Skeletal muscle cell (primary cell): ENCODE measurements around the gene HERC6.
"Not testable (repeated sequence)": the region's sequence is repeated elsewhere in the genome, so short reads cannot be mapped to it uniquely, and the experiment has no call there.

Source experiments
- DNase-seq: peaks from one replicate; pipeline ENCODE4 v3.0.0-alpha.2; 2010; ENCODE audit warnings: low read depth
- H3K4me3 ChIP-seq: 2 replicates; pipeline ENCODE4 v1.5.1; 2011; ENCODE audit warnings: low read depth, mild to moderate bottlenecking, control low read depth, low read length, moderate library complexity

HERC6 gene

DNA sequence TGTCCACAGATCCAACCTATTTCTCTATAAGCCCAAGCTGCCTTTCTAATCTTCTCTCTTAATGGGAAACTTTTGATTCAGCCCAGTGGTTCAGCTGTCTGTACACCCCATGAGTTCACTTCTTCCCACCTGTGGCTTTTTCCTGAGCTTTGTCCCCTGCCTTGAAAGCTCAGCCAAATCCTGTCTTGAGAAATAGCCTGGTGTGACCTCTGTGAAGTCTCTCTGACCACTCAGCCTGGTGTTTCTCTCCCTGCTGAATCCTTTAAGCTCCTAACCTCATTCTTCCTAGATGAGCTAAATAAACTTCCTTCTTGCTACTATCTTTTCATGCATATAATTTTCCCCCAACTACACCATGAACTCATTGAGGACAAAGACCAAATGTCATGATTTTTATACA lies 63.0 kb downstream of the HERC6 start:
- no peak for DNase-seq

DNA sequence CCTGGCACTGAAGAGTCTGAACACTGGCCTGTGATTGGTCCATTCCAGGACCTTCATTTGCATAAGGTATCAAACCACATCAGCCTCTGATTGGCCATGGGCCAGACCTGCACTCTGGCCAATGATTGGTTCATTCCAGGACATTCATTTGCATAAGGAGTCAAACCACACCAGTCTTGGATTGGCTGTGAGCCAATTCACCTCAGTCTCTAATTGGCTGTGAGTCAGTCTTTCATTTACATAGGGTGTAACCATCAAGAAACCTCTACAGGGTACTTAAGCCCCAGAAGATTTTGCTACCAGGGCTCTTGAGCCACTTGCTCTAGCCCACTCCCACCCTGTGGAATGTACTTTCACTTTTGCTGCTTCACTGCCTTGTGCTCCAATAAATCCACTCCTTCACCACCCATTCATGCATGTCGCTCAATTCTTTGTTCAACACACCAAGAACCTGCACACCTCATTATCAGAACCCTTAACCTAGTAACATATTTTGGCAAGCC lies 64.1 kb downstream of the HERC6 start:
- no peak overlapping the region for H3K4me3 ChIP-seq
- DNase-seq, result no peak

More for the DNA sequence above, 63.0 kb downstream of the HERC6 start:
- no peak overlapping the region for H3K4me3 ChIP-seq

DNA sequence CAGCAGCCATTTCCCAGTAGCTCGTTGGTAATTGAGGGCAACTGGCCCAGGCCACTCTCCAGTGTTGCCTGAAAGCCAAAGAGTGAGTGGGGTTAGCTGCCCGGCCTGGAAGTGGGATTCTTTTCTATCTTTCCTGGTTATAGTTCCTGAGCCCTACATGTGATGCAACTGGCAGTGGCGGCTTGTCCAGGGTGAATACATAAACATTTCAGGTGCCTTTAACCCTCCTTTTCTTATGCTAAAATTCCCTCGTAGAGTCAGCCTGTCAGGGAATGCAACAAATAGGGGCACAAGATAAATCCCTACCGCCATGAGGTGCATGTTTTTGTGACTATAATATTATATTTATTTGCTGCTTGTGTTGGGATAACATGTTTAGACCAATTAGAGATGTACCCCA lies 64.8 kb downstream of the HERC6 start:
- H3K4me3 ChIP-seq, result no peak overlapping the region
- DNase-seq, result no peak

DNA sequence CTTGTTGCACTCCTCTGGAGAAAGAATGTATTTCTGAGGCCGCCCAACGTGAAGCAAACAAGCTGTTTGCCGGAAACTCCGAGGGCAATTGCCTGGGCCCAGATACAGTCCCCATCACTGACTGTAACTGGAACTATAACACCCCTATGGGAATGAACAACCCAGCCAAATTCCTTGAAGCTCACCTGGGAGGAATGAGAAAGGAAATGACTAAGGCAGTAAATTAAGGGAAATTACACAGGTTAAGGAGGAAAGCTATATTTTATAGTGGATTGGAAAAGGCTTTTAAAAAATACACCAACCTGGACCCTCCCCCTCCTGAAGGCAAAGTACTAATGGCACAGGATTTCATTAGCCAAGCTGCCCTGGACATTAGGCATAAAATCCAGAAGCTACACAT lies 66.6 kb downstream of the HERC6 start:
- no peak for DNase-seq
- no peak overlapping the region for H3K4me3 ChIP-seq

DNA sequence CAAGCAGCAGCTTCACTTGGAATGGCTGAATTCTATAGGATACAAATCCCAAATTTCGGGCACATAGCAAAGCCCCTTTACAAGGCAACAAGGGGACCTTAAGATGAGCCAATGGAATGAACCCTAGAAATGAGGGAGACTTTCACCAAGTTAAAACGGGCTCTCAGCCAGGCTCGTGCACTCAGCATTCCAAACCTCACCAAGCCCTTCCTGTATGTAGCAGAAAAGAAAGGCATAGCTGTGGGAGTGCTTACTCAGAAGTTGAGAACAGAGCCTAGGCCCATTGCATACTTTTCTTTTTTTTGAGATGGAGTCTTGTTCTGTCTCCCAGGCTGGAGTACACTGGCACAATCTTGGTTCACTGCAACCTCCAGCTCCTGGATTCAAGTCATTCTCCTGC lies 67.5 kb downstream of the HERC6 start:
- no peak overlapping the region for H3K4me3 ChIP-seq
- DNase-seq, result no peak

DNA sequence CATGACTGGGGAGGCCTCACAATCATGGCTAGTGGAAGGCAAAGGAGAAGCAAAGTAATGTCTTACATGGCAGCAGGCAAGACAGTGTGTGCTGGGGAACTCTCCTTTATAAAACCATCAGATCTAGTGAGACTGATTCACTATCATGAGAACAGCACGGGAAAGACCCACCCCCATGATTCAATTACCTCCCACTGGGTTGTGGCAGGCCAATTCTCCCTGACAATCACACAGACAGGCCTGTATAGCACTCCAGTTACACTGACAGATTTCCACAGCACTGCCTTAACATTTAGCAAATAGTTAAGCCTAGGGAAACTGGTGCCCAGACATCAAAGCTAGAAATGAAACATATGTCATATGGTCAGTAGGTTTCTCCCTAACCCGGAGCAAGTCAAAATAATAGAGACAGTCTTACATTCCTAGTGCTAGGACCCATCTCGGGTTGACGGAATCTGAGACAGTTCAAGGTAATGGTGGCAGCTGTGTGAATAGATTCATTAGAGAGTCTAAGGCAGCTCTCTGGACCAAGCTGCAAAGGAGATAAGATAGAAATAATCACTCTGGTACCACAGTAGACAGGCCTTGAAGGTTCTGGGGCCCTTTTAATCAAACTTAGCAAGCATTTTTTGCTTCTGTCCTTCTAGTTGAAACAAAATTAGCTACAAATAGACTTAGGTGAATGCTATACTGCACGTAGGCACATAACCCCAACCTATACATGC lies 68.9 kb downstream of the HERC6 start:
- H3K4me3 ChIP-seq, result no peak overlapping the region
- no peak for DNase-seq

DNA sequence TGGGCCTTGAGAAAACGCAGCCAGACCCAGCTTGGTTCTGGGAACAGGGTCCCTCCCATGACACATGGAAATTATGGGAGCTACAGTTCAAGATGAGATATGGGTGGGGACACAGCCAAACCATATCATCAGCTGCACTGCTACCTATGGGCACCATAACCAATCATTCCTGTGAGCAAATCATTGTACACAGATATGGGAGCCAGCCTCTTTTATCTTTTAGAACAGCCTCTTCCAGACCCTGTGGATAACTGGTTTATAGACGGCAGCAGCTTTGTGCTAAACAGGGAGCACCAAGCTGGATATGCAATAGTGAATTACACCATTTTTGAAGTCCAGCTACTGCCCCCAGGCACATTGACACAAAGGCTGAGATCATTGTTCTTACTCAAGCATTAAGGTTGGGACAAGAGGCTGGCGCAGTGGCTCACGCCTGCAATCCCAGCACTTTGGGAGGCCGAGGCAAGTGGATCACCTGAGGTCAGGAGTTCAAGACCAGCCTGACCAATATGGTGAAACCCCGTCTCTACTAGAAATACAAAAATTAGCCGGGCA lies 69.6 kb downstream of the HERC6 start:
- not testable (repeated sequence) for H3K4me3 ChIP-seq, DNase-seq

DNA sequence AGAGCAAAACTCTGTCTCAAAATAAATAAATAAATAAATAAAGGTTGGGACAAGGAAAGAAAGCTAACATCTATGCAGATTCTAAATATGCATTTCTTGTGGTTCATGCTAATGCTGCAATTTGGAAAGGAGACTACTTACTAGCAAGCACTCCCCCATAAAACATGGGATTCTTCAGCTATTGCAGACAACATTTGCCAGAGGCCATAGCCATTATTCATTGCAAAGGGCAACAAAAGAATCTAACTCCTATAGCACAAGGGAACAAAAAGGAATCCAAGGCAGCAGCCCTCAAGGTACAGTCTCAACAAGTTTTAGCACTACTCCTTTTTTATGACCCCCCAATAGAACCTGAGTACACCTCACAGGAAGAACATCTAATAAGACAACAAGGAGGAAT lies 70.2 kb downstream of the HERC6 start:
- DNase-seq, result no peak
- no peak overlapping the region for H3K4me3 ChIP-seq

DNA sequence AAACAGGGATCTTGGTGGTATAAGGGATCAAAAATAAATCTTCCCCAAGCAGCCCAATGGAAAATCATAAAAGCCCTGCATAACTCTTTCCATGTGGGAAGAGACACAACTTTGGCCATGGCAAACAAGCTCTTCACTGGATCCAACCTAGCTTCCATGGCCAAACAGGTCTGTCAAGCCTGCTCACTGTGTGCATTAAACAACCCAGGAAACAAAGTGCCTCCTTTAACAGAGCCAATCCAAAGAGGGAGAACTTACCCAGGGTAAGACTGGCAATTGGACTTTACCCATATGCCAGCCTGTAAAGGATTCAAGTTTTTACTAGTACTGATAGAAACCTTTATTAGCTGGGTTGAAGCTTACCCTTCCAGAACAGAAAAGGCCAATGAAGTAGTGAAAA lies 70.6 kb downstream of the HERC6 start:
- no peak for DNase-seq

DNA sequence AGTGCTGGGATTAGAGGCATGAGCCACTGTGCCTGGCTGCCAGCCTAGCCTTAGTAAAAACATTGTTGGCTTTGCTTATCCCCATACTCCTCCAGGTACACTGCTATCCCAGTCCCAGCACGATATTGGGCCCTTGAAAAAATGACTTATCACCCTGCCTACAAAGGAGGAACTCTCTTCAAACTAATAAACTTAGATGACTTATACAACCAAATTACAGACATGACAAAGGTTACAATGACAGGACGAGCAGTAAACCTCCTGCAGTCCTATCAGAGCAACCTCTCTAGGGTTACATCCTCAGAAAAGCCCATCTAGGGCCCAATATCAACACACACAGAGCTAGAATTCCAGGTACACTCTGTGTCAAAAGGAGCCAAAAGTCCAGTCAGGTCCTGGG lies 72.6 kb downstream of the HERC6 start:
- DNase-seq, result no peak
- H3K4me3 ChIP-seq, result no peak overlapping the region

More for the DNA sequence above, 70.6 kb downstream of the HERC6 start:
- no peak overlapping the region for H3K4me3 ChIP-seq

DNA sequence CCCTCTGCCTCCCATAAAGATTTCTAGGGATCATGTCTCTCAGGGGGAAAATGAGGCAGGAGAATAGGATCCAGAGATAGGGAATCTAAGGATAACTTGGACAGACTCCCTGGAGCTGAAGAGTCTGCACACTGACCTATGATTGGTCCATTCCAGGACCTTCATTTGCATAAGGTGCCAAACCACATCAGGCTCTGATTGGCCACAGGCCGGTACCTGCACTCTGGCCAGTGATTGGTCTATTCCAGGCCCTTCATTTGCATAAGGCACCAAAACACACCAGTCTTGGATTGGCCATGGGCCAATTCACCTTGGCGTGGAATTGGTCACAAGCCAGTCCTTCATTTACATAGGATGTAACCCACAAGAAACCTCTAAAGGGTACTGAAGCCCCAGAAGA lies 74.3 kb downstream of the HERC6 start:
- H3K4me3 ChIP-seq, result no peak overlapping the region
- DNase-seq, result no peak

DNA sequence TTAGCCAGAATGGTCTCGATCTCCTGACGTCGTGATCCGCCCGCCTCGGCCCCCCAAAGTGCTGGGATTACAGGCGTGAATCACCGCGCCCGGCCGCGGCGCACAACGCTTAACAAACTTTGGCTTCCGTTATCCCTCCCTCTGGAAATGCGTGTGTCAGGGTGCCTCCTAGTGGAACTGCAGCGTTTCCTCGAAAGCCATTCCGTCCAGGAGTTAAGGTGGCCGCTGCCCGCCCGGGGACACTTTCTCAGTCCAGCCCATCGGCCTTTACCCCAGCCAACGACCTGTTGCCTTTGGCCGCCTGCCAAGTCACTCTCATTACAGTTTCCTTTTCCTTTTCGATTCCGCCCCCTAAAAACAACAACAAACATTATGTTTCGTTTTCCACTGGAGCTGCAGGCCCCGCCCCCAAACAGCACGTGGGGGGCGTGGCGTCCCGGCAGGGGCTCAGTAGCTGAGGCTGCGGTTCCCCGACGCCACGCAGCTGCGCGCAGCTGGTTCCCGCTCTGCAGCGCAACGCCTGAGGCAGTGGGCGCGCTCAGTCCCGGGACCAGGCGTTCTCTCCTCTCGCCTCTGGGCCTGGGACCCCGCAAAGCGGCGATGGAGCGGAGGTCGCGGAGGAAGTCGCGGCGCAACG lies 78.1 kb downstream of the HERC6 start, which contains the start of gene HERC5:
HERC5 (plus strand) TSS at position 450 of the 637 bp plus-strand sequence; CDS start at position 601, 151 bp downstream.
- peak within 1 kb of the TSS; percentile 55 for H3K4me3 ChIP-seq
- peak; percentile 56 for DNase-seq

DNA sequence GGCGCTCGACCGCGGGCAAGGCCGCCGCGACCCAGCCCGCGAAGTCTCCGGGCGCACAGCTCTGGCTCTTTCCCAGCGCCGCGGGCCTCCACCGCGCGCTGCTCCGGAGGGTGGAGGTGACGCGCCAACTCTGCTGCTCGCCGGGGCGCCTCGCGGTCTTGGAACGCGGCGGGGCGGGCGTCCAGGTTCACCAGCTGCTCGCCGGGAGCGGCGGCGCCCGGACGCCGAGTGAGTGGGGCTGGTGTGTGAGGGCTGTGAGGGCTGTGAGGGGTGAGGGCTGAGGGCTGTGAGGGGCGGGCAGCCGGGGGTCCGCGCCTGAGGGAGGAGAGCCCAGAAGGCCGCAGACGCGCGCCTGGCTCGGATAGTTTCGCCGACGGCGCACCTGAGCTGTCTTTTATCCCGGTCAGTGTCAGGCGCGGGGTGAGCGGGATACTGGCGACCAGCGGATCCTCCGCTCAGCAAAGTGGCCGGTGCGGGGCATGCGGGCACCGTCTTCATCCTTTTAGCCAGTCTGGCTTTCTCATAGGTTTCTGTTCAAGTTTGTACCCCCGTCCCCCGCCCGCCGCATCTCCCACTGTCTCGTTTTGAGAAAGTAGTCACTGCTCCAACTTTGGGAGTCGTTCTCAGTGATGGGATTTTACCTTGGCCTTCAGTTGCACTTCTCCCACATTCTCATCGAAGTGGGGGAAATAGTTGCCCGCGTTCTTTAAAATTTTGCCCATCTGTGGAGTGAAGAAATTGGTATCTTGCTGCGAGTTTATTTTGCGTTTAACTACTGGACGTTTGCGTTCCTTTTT lies 78.9 kb downstream of the HERC6 start:
- H3K4me3 ChIP-seq, result peak overlapping the region; percentile 55
- DNase-seq, result no peak

DNA sequence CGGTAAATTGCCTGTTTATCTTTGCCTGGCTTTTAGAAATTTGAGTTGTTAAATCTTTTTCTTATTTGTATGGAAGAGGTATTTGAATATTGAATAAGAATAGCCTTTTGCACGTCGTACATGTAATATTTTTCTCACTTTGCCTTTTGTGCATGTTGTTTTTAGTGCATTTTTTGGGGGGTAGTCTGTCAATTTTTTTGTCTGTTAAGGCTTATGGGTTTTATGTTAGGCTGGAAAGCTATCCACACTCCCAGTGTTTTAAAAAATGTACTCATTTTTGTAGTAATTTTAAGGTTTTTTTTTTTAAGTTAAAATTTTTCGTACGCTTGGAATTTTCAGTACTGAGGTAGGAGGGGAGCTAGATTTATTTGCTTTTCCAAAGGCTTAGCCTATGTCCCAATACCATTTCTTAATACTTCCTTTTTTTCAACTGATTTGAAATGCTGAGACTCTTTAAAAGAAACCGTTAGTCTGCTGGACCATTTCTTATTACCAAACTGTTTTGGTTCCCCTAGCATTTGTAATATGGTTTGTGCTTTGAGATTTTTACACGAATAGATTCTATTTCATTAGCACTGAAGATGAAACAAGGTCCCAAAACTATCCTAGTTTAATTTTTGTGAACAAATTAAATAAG lies 79.6 kb downstream of the HERC6 start:
- H3K4me3 ChIP-seq, result no peak overlapping the region

DNA sequence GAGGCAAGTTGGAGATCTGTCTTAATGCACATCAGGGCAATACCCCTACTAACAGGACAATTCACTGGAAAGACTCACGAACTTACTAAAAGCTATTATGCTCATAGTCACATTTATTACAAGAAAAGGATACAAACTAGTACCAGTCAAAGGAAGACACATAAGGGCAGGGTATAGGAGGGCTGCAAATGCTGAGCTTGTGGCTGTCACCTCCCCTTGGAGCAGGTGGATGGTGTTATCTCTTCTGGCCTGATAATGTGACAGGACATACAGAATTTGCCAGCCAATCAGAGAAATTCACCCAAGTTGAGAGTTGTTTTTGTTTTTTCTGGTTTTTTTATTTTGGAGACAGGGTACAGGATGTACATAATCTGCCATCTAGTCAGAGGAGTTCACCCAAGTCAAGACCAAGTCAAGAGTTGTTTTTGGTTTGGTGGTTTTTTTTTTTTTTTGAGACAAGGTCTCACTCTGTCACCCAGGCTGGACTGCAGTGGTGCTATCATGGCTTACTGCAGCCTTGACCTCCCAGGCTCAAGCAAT lies 87.1 kb downstream of the HERC6 start:
- DNase-seq, result no peak
- H3K4me3 ChIP-seq, result no peak overlapping the region

More for the DNA sequence above, 79.6 kb downstream of the HERC6 start:
- DNase-seq, result no peak

DNA sequence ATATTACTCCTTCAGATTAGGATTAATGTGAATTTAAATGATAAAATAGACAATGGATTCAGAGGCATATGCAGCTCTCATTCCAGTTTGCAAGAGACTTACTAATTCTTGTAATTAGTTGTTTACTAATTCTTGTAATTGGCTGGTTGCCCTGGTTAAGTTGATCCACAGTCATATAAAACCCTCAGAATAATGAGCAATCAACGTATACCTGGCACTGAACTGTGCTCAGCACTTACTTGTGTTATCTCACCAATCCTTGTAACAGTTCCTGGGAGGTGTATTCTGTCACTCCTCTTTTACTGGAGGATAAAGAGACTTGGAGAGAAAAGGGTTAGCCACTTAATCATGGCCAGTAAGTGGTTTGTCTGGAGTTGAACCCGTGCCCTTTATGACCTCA lies 88.7 kb downstream of the HERC6 start:
- no peak for DNase-seq

DNA sequence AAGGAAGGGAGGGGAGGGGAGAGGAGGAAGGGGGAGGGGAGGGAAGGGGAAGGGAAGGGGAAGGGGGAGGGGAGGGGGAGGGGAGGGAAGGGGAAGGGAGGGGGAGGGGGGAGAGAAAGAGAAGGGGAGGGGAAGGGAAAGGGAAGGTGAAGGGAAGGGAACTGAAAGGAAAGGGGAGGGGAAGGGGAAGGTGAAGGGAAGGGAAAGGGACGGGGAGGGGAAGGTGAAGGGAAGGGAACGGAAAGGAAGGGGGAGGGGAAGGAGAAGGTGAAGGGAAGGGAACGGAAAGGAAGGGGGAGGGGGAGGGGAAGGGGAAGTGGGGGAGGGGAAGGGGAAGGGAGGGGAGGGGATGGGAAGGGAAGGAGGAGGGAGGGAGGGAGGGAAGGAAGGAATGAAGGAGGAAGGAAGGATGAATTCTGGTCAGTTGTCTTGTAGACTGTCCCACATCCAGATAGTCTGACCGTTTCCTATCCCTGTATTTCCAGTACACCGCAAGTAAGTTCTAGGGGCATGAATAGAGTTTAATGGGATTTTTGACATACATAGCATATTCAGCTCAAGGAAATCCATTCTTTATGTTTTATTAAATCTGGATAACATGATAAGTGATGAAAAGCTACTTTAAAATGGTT lies 98.7 kb downstream of the HERC6 start:
- DNase-seq, result no peak
- H3K4me3 ChIP-seq, result no peak overlapping the region

More for the DNA sequence above, 88.7 kb downstream of the HERC6 start:
- H3K4me3 ChIP-seq, result no peak overlapping the region

DNA sequence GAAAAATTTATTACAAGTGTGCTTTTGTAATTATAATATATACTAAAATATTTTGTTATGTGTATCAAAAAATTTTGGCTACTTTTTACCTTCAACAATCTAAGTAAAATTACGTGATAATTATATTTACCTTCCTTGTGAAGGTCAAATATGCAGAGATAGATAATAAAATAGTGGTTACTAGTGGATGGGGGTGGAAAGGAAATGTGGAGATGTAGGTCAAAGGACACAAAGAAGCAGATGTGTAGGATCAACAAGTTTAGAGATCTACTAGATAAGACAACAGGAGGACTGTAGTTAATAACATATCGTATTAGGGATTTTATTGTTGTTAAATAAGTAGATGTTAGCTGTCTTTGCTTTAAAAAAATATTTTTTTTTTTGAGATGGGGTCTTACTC lies 99.6 kb downstream of the HERC6 start:
- no peak for DNase-seq
- H3K4me3 ChIP-seq, result no peak overlapping the region

DNA sequence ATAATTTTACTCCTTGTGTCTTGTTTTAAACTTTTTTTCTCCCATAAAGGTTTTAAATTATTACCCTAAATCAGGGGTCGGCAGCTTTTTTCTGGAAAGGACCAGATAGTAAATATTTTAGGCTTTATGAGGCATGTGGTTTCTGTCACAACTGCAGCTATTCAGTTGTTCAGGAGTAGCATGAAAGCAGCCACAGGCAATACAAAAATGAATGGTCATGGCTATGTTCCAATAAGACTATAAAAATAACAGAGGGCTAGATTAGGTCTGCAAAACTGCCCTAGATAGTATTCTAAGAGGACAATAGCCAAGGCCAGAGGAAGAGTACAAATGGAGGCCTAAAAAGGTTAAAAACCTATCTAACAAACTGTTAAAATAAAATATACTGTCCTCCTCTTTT lies 102.9 kb downstream of the HERC6 start:
- no peak for DNase-seq
- H3K4me3 ChIP-seq, result no peak overlapping the region
